GM12878 (cell line): Measurements from ENCODE around the gene STRBP. TPM values are rescaled to one million over a fixed set of nuclear protein-coding genes. Genes with fewer than 3 reads are reported as not detected.

Source experiments
- ATAC-seq: fragments of 200-7000 bp; cut with Tn5 transposase; 3 replicates; pipeline ENCODE4 v1.9.1; 2020; ENCODE audit warnings: mild to moderate bottlenecking, moderate library complexity
- BruUV-seq: library from RNA; stranded (reverse); fragments of 400-500 nt; replicated peaks from 2 replicates; lab custom pipeline; 2021; lab: Mats Ljungman, UMichigan
- CTCF ChIA-PET: fragments of 300-600 bp; sonication (Branson Sonifier 250); formaldehyde crosslinking; extraction: SDS; loops from one replicate; lab custom pipeline; 2021; ENCODE audit warnings: inconsistent platforms; lab: Yijun Ruan, JAX
- POLR2A ChIA-PET: fragments of 350-600 bp; formaldehyde crosslinking; extraction: SDS; loops from one replicate; lab custom pipeline; 2021; ENCODE audit warnings: inconsistent platforms; lab: Charles Lee
- RAD21 ChIA-PET: fragments of 300-600 bp; sonication (Branson Sonifier 250); formaldehyde crosslinking; loops from one replicate; lab custom pipeline; 2023; ENCODE audit warnings: antibody characterized with exemption; ENCODE audit not compliant: unreplicated experiment; lab: Charles Lee
- SMC1A ChIA-PET: fragments of 300-600 bp; sonication (Branson Sonifier 250); formaldehyde crosslinking; loops from one replicate; lab custom pipeline; 2023; ENCODE audit not compliant: unreplicated experiment, uncharacterized antibody; lab: Charles Lee
- DNase-seq: peaks from one replicate; pipeline ENCODE4 v3.0.0-alpha.2; 2011; ENCODE audit warnings: low read depth, low spot score
- FAIRE-seq: peaks from 3 replicates; lab custom pipeline; 2011; peaks lifted over from hg19 to GRCh38; lab: Jason Lieb, UNC
- H2AFZ ChIP-seq: 2 replicates; pipeline ENCODE4 v1.6.0; 2011; ENCODE audit warnings: low read depth, low read length, control low read depth; ENCODE audit not compliant: control insufficient read depth
- H3K27ac ChIP-seq: 2 replicates; pipeline ENCODE4 v1.5.1; 2011; ENCODE audit warnings: control low read depth; ENCODE audit not compliant: control insufficient read depth, insufficient read depth
- H3K27me3 ChIP-seq, 2 experiments: replicated peaks in 1 of 2; 2 replicates each; pipeline versions ENCODE4 v1.6.0 to v1.6.1; 2011; ENCODE audit warnings: low read length in 1 of 2; ENCODE audit not compliant: control insufficient read depth in 2 of 2, insufficient read depth in 2 of 2
- H3K36me3 ChIP-seq, 2 experiments: 2 replicates each; pipeline ENCODE4 v1.5.1; 2011; ENCODE audit warnings: low read length in 1 of 2; ENCODE audit not compliant: control insufficient read depth in 2 of 2, insufficient read depth in 2 of 2
- H3K4me1 ChIP-seq: 2 replicates; pipeline ENCODE4 v1.6.1; 2011; ENCODE audit warnings: mild to moderate bottlenecking, low read length, moderate library complexity, mixed read lengths; ENCODE audit not compliant: control insufficient read depth, insufficient read depth
- H3K4me2 ChIP-seq: 2 replicates; pipeline ENCODE4 v1.6.0; 2011; ENCODE audit warnings: control low read depth; ENCODE audit not compliant: control insufficient read depth, insufficient read depth
- H3K4me3 ChIP-seq: fragments of 200-600 bp; sonication (generic); 2 replicates; pipeline ENCODE4 v1.5.1; 2016
- H3K79me2 ChIP-seq: 2 replicates; pipeline ENCODE4 v1.6.0; 2011; ENCODE audit warnings: low read length; ENCODE audit not compliant: control insufficient read depth, insufficient read depth
- H3K9ac ChIP-seq: 2 replicates; pipeline ENCODE4 v1.8.0; 2011; ENCODE audit warnings: low read length, control low read depth, mixed read lengths; ENCODE audit not compliant: control insufficient read depth, insufficient read depth
- H3K9me3 ChIP-seq: replicated peaks from 3 replicates; pipeline ENCODE4 v1.5.1; 2011; ENCODE audit warnings: mild to moderate bottlenecking, low read length; ENCODE audit not compliant: control insufficient read depth, insufficient read depth
- H4K20me1 ChIP-seq: 2 replicates; pipeline ENCODE4 v1.6.0; 2011; ENCODE audit not compliant: control insufficient read depth, insufficient read depth
- BACH1 ChIP-seq: fragments of 450-650 bp; IDR thresholded peaks from 2 replicates; pipeline ENCODE4 v1.6.1; 2017; ENCODE audit warnings: mild to moderate bottlenecking, borderline replicate concordance
- CHD1 ChIP-seq: IDR thresholded peaks from 2 replicates; pipeline ENCODE4 v1.6.1; 2012; ENCODE audit warnings: low read depth, low read length, improper control_type of control experiment
- IKZF1 ChIP-seq: fragments of 450-650 bp; conservative IDR thresholded peaks from 2 replicates; pipeline ENCODE4 v1.6.1; 2017; ENCODE audit warnings: antibody characterized with exemption, mild to moderate bottlenecking
- PML ChIP-seq: IDR thresholded peaks from 2 replicates; pipeline ENCODE4 v1.6.1; 2012; ENCODE audit warnings: low read length, inconsistent platforms
- POLR2A ChIP-seq: IDR thresholded peaks from 2 replicates; pipeline ENCODE4 v1.6.1; 2011; ENCODE audit warnings: low read depth, mild to moderate bottlenecking, low read length
- POU2F2 ChIP-seq: IDR thresholded peaks from 3 replicates; pipeline ENCODE4 v1.6.1; 2011; ENCODE audit warnings: low read depth, mild to moderate bottlenecking, low read length, borderline replicate concordance
- RFX5 ChIP-seq: IDR thresholded peaks from 2 replicates; pipeline ENCODE4 v1.6.1; 2011; ENCODE audit warnings: low read depth, low read length, improper control_type of control experiment
- SMAD1 ChIP-seq: fragments of 450-650 bp; IDR thresholded peaks from 2 replicates; pipeline ENCODE4 v1.6.1; 2018; ENCODE audit warnings: mild to moderate bottlenecking, low read depth; ENCODE audit not compliant: partially characterized antibody
- SREBF2 ChIP-seq: IDR thresholded peaks from 2 replicates; pipeline ENCODE4 v1.6.1; 2012; ENCODE audit warnings: mild to moderate bottlenecking, low read length
- STAT1 ChIP-seq: fragments of 450-650 bp; conservative IDR thresholded peaks from 2 replicates; pipeline ENCODE4 v1.6.1; 2014; ENCODE audit warnings: antibody characterized with exemption, mild to moderate bottlenecking
- ZNF384 ChIP-seq: IDR thresholded peaks from 2 replicates; pipeline ENCODE4 v1.6.1; 2012; ENCODE audit warnings: low read depth, mild to moderate bottlenecking, low read length, improper control_type of control experiment, borderline replicate concordance
- ZSCAN29 ChIP-seq: fragments of 450-650 bp; IDR thresholded peaks from 2 replicates; pipeline ENCODE4 v1.6.1; 2017; ENCODE audit warnings: mild to moderate bottlenecking, moderate library complexity
- WGBS: methylation state at CpG from one replicate; pipeline ENCODE4 v1.1.6; 2016; ENCODE audit warnings: low lambda C conversion rate; ENCODE audit not compliant: insufficient replicate concordance, insufficient coverage; ENCODE audit errors: missing lambda C conversion rate; 5-methylcytosine and 5-hydroxymethylcytosine counted together
- in situ Hi-C: fragments of 300-500 bp; cut with MboI; formaldehyde crosslinking; loops from 9 replicates; pipeline ENCODE4 v1.14.3; 2018; ENCODE audit warnings: mixed read lengths
- intact Hi-C: fragments of 100-400 bp; cut with micrococcal nuclease; formaldehyde crosslinking; loops from one replicate; pipeline ENCODE4 v1.14.2; 2022; ENCODE audit not compliant: unreplicated experiment
- polyA plus RNA-seq, 11 experiments: library from polyadenylated mRNA; depleted of rRNA in 4 of 11; unstranded in 6 of 11; stranded (reverse) in 5 of 11; fragments of >200 nt; fragmentation: Nextera tagmentation in 4 of 11; fragmentation: Illumina TruSeq in 1 of 11; extraction: Ambion mirVana in 4 of 11; extraction: Trizol in 1 of 11; gene quantifications; 1 replicate in 1 of 11; 2 replicates in 10 of 11; pipeline versions ENCODE4 v1.2.1 to v1.2.3, GENCODE V29; 2011 to 2016; ENCODE audit warnings: inconsistent platforms in 2 of 11, missing spikeins in 2 of 11, low read depth in 1 of 11
- total RNA-seq, 4 experiments: library from RNA; depleted of rRNA in 3 of 4; stranded (reverse); fragments of >200 nt in 3 of 4; fragmentation: Illumina TruSeq in 1 of 4; extraction: Trizol in 1 of 4; gene quantifications; 2 replicates each; pipeline versions ENCODE4 v1.2.1 to v1.2.3, GENCODE V29; 2013 to 2021
- TF ChIP-seq, protein P1 (sequence below): fragments of 450-650 bp; IDR thresholded peaks from 2 replicates; pipeline ENCODE4 v1.6.1; 2016; ENCODE audit warnings: mild to moderate bottlenecking
- TF ChIP-seq, protein P2 (sequence below): fragments of 150-350 bp; IDR thresholded peaks from 2 replicates; pipeline ENCODE4 v1.6.1; 2014; ENCODE audit warnings: mild to moderate bottlenecking, low read depth, low read length
- TF ChIP-seq, protein P3 (sequence below): fragments of 450-650 bp; IDR thresholded peaks from 2 replicates; pipeline ENCODE4 v1.6.1; 2017; ENCODE audit warnings: low read depth, mild to moderate bottlenecking, moderate library complexity

STRBP gene
- total and polyA plus RNA-seq, 10 of the 15 experiments (the other 5 are each of a cell fraction or from before 2014, with no cell fraction given) = 31.0 to 96.8 (median 71.4) TPM

DNA sequence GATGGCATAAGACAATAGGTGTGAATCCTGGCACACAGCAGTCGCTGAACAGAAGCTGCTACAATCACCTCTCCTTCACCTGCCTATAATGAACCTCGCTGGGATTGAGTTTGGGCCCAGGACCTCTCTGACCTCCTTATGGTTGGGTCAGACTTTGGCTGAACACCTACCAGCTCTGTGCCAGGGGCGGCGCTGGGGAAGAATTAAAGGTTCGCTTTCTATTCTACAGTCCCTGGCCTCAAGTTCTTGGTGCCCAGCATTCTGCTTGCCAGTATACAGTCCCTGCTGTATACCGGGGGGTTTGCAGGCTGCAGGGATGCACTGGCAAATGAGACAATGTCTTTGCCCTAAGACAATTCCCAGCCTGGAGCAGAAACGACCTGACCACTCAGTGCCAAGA is 895 bp upstream of the STRBP start (continued):
- TF ChIP-seq BACH1 (no peak), RFX5 (no peak)
- TF ChIP-seq, protein P1, sequence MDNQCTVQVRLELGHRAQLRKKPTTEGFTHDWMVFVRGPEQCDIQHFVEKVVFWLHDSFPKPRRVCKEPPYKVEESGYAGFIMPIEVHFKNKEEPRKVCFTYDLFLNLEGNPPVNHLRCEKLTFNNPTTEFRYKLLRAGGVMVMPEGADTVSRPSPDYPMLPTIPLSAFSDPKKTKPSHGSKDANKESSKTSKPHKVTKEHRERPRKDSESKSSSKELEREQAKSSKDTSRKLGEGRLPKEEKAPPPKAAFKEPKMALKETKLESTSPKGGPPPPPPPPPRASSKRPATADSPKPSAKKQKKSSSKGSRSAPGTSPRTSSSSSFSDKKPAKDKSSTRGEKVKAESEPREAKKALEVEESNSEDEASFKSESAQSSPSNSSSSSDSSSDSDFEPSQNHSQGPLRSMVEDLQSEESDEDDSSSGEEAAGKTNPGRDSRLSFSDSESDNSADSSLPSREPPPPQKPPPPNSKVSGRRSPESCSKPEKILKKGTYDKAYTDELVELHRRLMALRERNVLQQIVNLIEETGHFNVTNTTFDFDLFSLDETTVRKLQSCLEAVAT = 0 out of 2 replicates have a peak, but pooled peaks have one; percentile 2
- TF ChIP-seq, all 136 proteins: peak for 2

DNA sequence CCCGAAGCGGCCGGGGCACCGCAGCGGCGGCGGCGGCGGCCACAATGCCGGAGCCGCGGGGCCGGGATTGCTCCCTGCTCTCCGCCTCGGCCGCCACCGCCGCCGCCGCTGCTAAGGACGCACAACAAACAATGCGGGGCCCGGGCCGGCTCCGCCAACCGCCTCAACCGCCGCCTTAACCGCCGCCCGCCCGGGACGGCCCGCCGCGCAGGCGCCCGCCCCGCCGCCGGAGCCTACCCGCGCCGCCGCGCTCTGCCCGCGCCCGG is 254 bp downstream of the STRBP start:
- ChIA-PET CTCF (interaction anchor here (1.1 kb wide), 1 partner anchor 81 kb away, joined by 6 read pairs; no protein-coding TSS in a partner anchor), POLR2A (no interaction called here), RAD21 (interaction anchor here (1.0 kb wide), 1 partner anchor 30 kb away, joined by 3 read pairs; no protein-coding TSS in a partner anchor), SMC1A (interaction anchor here (1.3 to 1.5 kb wide), 2 partner anchors 16 to 57 kb away, joined by 3 to 6 read pairs; no protein-coding TSS in a partner anchor)
- in situ Hi-C loops (no loop called here), intact Hi-C loops (loop anchor here (1.0 kb wide), 1 partner anchor 71 kb away; no protein-coding TSS in a partner anchor)
- BruUV-seq = no TSS peak
- no peaks in the 10 kb centered on the region for H3K36me3 ChIP-seq
- H2AFZ ChIP-seq = peak overlapping the region; percentile 22; the same call in 1 of the 2 replicates
- no peak for DNase-seq
- H4K20me1 ChIP-seq = no peaks in the 10 kb centered on the region
- no peak overlapping the region for H3K4me2 ChIP-seq
- H3K9me3 ChIP-seq = no peaks in the 10 kb centered on the region; the same call in 2 of the 3 replicates
- FAIRE-seq = no peak
- no peaks in the 10 kb centered on the region for H3K27me3 ChIP-seq
- no peak for ATAC-seq
- TF ChIP-seq ZNF384 = no peak
- TF ChIP-seq RFX5 = no peak
- no peak for TF ChIP-seq POU2F2
- no peak for TF ChIP-seq BACH1
- no peak for TF ChIP-seq CHD1
- TF ChIP-seq, protein P2, sequence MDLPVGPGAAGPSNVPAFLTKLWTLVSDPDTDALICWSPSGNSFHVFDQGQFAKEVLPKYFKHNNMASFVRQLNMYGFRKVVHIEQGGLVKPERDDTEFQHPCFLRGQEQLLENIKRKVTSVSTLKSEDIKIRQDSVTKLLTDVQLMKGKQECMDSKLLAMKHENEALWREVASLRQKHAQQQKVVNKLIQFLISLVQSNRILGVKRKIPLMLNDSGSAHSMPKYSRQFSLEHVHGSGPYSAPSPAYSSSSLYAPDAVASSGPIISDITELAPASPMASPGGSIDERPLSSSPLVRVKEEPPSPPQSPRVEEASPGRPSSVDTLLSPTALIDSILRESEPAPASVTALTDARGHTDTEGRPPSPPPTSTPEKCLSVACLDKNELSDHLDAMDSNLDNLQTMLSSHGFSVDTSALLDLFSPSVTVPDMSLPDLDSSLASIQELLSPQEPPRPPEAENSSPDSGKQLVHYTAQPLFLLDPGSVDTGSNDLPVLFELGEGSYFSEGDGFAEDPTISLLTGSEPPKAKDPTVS = no peak
- TF ChIP-seq IKZF1 = 0 out of 2 replicates have a peak, but pooled peaks have one; percentile 41
- TF ChIP-seq, protein P3, sequence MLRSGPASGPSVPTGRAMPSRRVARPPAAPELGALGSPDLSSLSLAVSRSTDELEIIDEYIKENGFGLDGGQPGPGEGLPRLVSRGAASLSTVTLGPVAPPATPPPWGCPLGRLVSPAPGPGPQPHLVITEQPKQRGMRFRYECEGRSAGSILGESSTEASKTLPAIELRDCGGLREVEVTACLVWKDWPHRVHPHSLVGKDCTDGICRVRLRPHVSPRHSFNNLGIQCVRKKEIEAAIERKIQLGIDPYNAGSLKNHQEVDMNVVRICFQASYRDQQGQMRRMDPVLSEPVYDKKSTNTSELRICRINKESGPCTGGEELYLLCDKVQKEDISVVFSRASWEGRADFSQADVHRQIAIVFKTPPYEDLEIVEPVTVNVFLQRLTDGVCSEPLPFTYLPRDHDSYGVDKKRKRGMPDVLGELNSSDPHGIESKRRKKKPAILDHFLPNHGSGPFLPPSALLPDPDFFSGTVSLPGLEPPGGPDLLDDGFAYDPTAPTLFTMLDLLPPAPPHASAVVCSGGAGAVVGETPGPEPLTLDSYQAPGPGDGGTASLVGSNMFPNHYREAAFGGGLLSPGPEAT = no peak
- TF ChIP-seq ZSCAN29 = peak; percentile 23; the same call in 1 of the 2 replicates
- TF ChIP-seq SREBF2 = no peak
- TF ChIP-seq POLR2A = no peak
- no peak for TF ChIP-seq SMAD1
- TF ChIP-seq PML = no peak
- TF ChIP-seq STAT1 = no peak
- H3K4me3 ChIP-seq = peak overlapping the region; percentile 83
- 2% methylated on average over 41 of the region's 49 CpGs for WGBS
- peaks cover 48% of the 10 kb centered on the region for H3K79me2 ChIP-seq
- H3K27ac ChIP-seq = peak overlapping the region; percentile 61
- peak overlapping the region; percentile 81; the same call in 1 of the 2 replicates for H3K9ac ChIP-seq
- H3K4me1 ChIP-seq = peaks cover 17% of the 10 kb centered on the region
